Measurements from ENCODE around the gene GATAD2B.

DNA sequence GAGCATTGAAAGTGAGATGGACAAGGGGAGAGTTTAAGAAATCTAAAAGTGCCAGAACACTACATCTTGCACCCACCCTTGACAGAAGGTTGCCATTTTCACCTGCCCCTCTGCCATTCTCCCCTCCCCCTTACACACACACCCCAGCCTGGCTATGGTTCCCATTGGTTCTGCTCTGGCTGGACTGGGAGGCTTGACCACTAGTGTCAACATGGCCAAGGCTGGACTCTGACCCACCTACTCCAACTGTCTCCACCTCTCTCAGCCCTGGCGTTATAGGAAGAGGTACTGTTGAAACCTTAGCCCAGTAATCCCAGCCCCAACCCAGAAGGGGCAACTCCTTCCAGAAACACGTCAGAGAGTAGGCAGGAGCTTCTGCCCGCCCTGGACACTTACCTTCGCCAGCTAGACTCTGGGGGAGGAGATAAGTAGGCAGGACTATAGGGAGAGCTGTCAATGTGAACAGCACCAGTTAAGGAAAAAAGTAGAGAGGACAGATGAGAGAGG lies 31.1 kb upstream of the GATAD2B start:
- TF ChIP-seq POLR2A (IDR thresholded peaks at IDR 0.05; ENCODE audit: low read depth, low read length) (no peak), FOS (IDR thresholded peaks at IDR 0.05; ENCODE audit: low read depth, low read length) (no peak), MXI1 (IDR thresholded peaks at IDR 0.05; ENCODE audit: borderline replicate concordance, low read depth, low read length) (no peak), RCOR1 (IDR thresholded peaks at IDR 0.05; ENCODE audit: insufficient replicate concordance, low read length) (no peak), MAZ (IDR thresholded peaks at IDR 0.05; ENCODE audit: borderline replicate concordance, low read depth, low read length) (no peak), CEBPB (IDR thresholded peaks at IDR 0.05; ENCODE audit: low read depth, low read length) (no peak), RFX5 (IDR thresholded peaks at IDR 0.05; ENCODE audit: low read depth, low read length) (no peak), RAD21 (IDR thresholded peaks at IDR 0.05; ENCODE audit: low read length) (no peak), BHLHE40 (IDR thresholded peaks at IDR 0.05; ENCODE audit: low read depth, low read length) (no peak), NFE2L2 (IDR thresholded peaks at IDR 0.05; ENCODE audit: low read depth, low read length) (no peak)
- TF ChIP-seq, protein P1, sequence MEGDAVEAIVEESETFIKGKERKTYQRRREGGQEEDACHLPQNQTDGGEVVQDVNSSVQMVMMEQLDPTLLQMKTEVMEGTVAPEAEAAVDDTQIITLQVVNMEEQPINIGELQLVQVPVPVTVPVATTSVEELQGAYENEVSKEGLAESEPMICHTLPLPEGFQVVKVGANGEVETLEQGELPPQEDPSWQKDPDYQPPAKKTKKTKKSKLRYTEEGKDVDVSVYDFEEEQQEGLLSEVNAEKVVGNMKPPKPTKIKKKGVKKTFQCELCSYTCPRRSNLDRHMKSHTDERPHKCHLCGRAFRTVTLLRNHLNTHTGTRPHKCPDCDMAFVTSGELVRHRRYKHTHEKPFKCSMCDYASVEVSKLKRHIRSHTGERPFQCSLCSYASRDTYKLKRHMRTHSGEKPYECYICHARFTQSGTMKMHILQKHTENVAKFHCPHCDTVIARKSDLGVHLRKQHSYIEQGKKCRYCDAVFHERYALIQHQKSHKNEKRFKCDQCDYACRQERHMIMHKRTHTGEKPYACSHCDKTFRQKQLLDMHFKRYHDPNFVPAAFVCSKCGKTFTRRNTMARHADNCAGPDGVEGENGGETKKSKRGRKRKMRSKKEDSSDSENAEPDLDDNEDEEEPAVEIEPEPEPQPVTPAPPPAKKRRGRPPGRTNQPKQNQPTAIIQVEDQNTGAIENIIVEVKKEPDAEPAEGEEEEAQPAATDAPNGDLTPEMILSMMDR (conservative IDR thresholded peaks at IDR 0.05; ENCODE audit: low read depth, low read length) = no peak
- TF ChIP-seq, protein P2, sequence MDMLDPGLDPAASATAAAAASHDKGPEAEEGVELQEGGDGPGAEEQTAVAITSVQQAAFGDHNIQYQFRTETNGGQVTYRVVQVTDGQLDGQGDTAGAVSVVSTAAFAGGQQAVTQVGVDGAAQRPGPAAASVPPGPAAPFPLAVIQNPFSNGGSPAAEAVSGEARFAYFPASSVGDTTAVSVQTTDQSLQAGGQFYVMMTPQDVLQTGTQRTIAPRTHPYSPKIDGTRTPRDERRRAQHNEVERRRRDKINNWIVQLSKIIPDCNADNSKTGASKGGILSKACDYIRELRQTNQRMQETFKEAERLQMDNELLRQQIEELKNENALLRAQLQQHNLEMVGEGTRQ (IDR thresholded peaks at IDR 0.05; ENCODE audit: low read depth, low read length) = no peak
